Endothelial cell of umbilical vein (primary cell): ENCODE results near the gene DCP2. TPM values are rescaled to one million over a fixed set of nuclear protein-coding genes. Genes with fewer than 3 reads are reported as not detected.

Experiments used
- BruUV-seq: library from RNA; stranded (reverse); fragments of 400-500 nt; replicated peaks from 2 replicates; lab custom pipeline; 2021; lab: Mats Ljungman, UMichigan
- CTCF ChIA-PET: fragments of 300-600, 350-600 bp; sonication (Branson Sonifier 250); formaldehyde crosslinking; loops from one replicate; lab custom pipeline; 2021; ENCODE audit warnings: antibody characterized with exemption, inconsistent platforms; lab: Charles Lee
- POLR2A ChIA-PET: fragments of 300-600, 350-600 bp; sonication (Branson Sonifier 250); formaldehyde crosslinking; loops from one replicate; lab custom pipeline; 2021; ENCODE audit warnings: antibody characterized with exemption, inconsistent platforms; lab: Charles Lee
- DNase-seq: peaks from one replicate; pipeline ENCODE4 v3.0.0-alpha.2; 2011; ENCODE audit warnings: low read depth, low spot score
- FAIRE-seq: peaks from 2 replicates; lab custom pipeline; 2011; peaks lifted over from hg19 to GRCh38; lab: Jason Lieb, UNC
- H2AFZ ChIP-seq: 2 replicates; pipeline ENCODE4 v1.6.0; 2012; ENCODE audit warnings: low read depth, low read length, control low read depth, inconsistent platforms
- H3K27ac ChIP-seq: 2 replicates; pipeline ENCODE4 v1.5.1; 2011; ENCODE audit warnings: low read depth, mild to moderate bottlenecking, control low read depth, low read length, moderate library complexity; ENCODE audit not compliant: insufficient read depth
- H3K27me3 ChIP-seq, 2 experiments: 2 replicates each; pipeline versions ENCODE4 v1.6.0 to v1.6.1; 2011; ENCODE audit warnings: low read length in 2 of 2, mixed read lengths in 1 of 2; ENCODE audit not compliant: control insufficient read depth in 2 of 2, insufficient read depth in 2 of 2
- H3K36me3 ChIP-seq, 2 experiments: 2 replicates in 1 of 2; 3 replicates in 1 of 2; pipeline ENCODE4 v1.5.1; 2011; ENCODE audit warnings: low read length in 2 of 2, mild to moderate bottlenecking in 1 of 2, moderate library complexity in 1 of 2; ENCODE audit not compliant: control insufficient read depth in 2 of 2, insufficient read depth in 2 of 2; ENCODE audit errors: extremely low read depth in 1 of 2
- H3K4me1 ChIP-seq: 3 replicates; pipeline ENCODE4 v1.5.1; 2011; ENCODE audit warnings: mild to moderate bottlenecking, low read length; ENCODE audit not compliant: control insufficient read depth, insufficient read depth; ENCODE audit errors: extremely low read depth
- H3K4me2 ChIP-seq: 2 replicates; pipeline ENCODE4 v1.6.1; 2011; ENCODE audit warnings: low read length, control low read depth, mixed read lengths; ENCODE audit not compliant: insufficient read depth
- H3K4me3 ChIP-seq, 3 experiments: fragments of 200-600 bp in 1 of 3; sonication (generic), shearing (Covaris generic) in 1 of 3; replicated peaks in 1 of 3; 2 replicates each; pipeline ENCODE4 v1.5.1; 2011 to 2016; ENCODE audit warnings: control low read depth in 3 of 3, low read length in 3 of 3, mild to moderate bottlenecking in 2 of 3, inconsistent platforms in 1 of 3, low read depth in 1 of 3, moderate library complexity in 1 of 3; ENCODE audit not compliant: insufficient read depth in 1 of 3
- H3K79me2 ChIP-seq: 2 replicates; pipeline ENCODE4 v1.6.0; 2012; ENCODE audit warnings: low read length, inconsistent platforms; ENCODE audit not compliant: control insufficient read depth, insufficient read depth
- H3K9ac ChIP-seq: replicated peaks from 2 replicates; pipeline ENCODE3; 2011; ENCODE audit warnings: low read length, control low read depth; ENCODE audit not compliant: insufficient read depth; ENCODE audit errors: extremely low read depth
- H3K9me1 ChIP-seq: replicated peaks from 3 replicates; pipeline ENCODE4 v1.6.0; 2011; ENCODE audit warnings: mild to moderate bottlenecking, low read length; ENCODE audit not compliant: control insufficient read depth, insufficient read depth; ENCODE audit errors: extremely low read depth
- H3K9me3 ChIP-seq: replicated peaks from 2 replicates; pipeline ENCODE4 v1.5.1; 2012; ENCODE audit warnings: low read length, inconsistent platforms; ENCODE audit not compliant: control insufficient read depth, insufficient read depth
- H4K20me1 ChIP-seq: replicated peaks from 2 replicates; pipeline ENCODE3; 2011; ENCODE audit warnings: mild to moderate bottlenecking, low read length; ENCODE audit not compliant: control insufficient read depth, insufficient read depth; ENCODE audit errors: extremely low read depth
- CTCF ChIP-seq, 2 donors: IDR thresholded peaks; 1 replicate in 1 of 2; 2 replicates in 1 of 2; pipeline ENCODE4 v1.5.1; 2011; ENCODE audit warnings: low read length in 2 of 2, mild to moderate bottlenecking in 2 of 2, moderate library complexity in 2 of 2, control low read depth in 1 of 2, inconsistent platforms in 1 of 2, low read depth in 1 of 2; ENCODE audit not compliant: insufficient read depth in 1 of 2; ENCODE audit errors: extremely low read depth in 1 of 2
- EZH2 ChIP-seq: IDR thresholded peaks from 2 replicates; pipeline ENCODE4 v1.6.1; 2012; ENCODE audit warnings: borderline replicate concordance, low read depth, mild to moderate bottlenecking, moderate library complexity, low read length, inconsistent platforms; ENCODE audit not compliant: severe bottlenecking
- FOS ChIP-seq: IDR thresholded peaks from 2 replicates; pipeline ENCODE4 v1.6.1; 2011; ENCODE audit warnings: mild to moderate bottlenecking, low read length, moderate library complexity, borderline replicate concordance; ENCODE audit not compliant: insufficient read depth
- GATA2 ChIP-seq: IDR thresholded peaks from 2 replicates; pipeline ENCODE4 v1.7.0; 2011; ENCODE audit warnings: low read depth, mild to moderate bottlenecking, moderate library complexity, mixed read lengths, low read length; ENCODE audit not compliant: insufficient read length, insufficient read depth
- JUN ChIP-seq: IDR thresholded peaks from 2 replicates; pipeline ENCODE4 v1.6.1; 2011; ENCODE audit warnings: borderline replicate concordance, low read depth; ENCODE audit not compliant: insufficient read length, insufficient read depth
- MYC ChIP-seq: IDR thresholded peaks from one replicate; pipeline ENCODE4 v1.6.1; 2011; ENCODE audit warnings: mild to moderate bottlenecking, low read depth, low read length
- POLR2A ChIP-seq: IDR thresholded peaks from 2 replicates; pipeline ENCODE4 v1.6.1; 2012; ENCODE audit warnings: low read depth, mild to moderate bottlenecking, control low read depth, low read length
- POLR2AphosphoS5 ChIP-seq: IDR thresholded peaks from 2 replicates; pipeline ENCODE4 v1.6.1; 2012; ENCODE audit warnings: low read depth, mild to moderate bottlenecking, control low read depth, low read length, moderate library complexity; ENCODE audit not compliant: insufficient read depth
- dilution Hi-C: fragments of 300-500 bp; cut with MboI; formaldehyde crosslinking; loops from one replicate; pipeline ENCODE4 v1.15.0; 2019; ENCODE audit warnings: low sequenced_read_pairs; ENCODE audit not compliant: extremely low pct_ligation_motif_present
- intact Hi-C: fragments of 100-400 bp; cut with micrococcal nuclease; formaldehyde crosslinking; loops from one replicate; pipeline ENCODE4 v1.10.0; 2022
- polyA plus RNA-seq, 4 experiments: library from polyadenylated mRNA; depleted of rRNA in 3 of 4; stranded (reverse) in 3 of 4; unstranded in 1 of 4; fragments of >200 nt; gene quantifications; 2 replicates each; pipeline versions ENCODE4 v1.2.1 to v1.2.3, GENCODE V29; 2011 to 2012; ENCODE audit warnings: missing spikeins in 1 of 4
- total RNA-seq: library from RNA; stranded (reverse); gene quantifications from 2 replicates; pipeline ENCODE4 v1.2.3, GENCODE V29; 2021
- TF ChIP-seq, protein P1 (sequence below): IDR thresholded peaks from 2 replicates; pipeline ENCODE4 v1.6.1; 2011; ENCODE audit not compliant: insufficient read depth, insufficient read length

DCP2 gene
- total and polyA plus RNA-seq, 2 donors (not counting 3 experiments of a cell fraction or from before 2014, with no cell fraction given): 11.3 to 60.0 TPM

GRCh38 chr5:113056988-113057387 lies 80.4 kb downstream of the DCP2 start:
- Histone ChIP-seq H3K9me3 (no peaks in the 10 kb centered on the region), H3K9ac (no peak overlapping the region), H3K4me3 (no peak overlapping the region), H3K79me2 (no peaks in the 10 kb centered on the region), H3K4me2 (no peak overlapping the region), H3K27me3 (no peaks in the 10 kb centered on the region), H3K4me1 (peaks cover 22% of the 10 kb centered on the region), H2AFZ (no peak overlapping the region), H3K27ac (no peak overlapping the region), H3K9me1 (no peaks in the 10 kb centered on the region), H3K36me3 (peaks cover 0 to 2% of the 10 kb centered on the region in 2 experiments), H4K20me1 (no peaks in the 10 kb centered on the region)
- TF ChIP-seq GATA2 (no peak), MYC (no peak), JUN (no peak), POLR2A (no peak), CTCF (IDR thresholded peaks at IDR 0.05; ENCODE audit: extremely low read depth in 1 of 2, insufficient read depth in 1 of 2, low read depth in 1 of 2, low read length in 2 of 2) (no peak), EZH2 (no peak), FOS (no peak), POLR2AphosphoS5 (no peak)
- TF ChIP-seq, protein P1, sequence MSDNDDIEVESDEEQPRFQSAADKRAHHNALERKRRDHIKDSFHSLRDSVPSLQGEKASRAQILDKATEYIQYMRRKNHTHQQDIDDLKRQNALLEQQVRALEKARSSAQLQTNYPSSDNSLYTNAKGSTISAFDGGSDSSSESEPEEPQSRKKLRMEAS: no peak
- ChIA-PET CTCF (interaction anchor here (0.6 kb wide), 1 partner anchor 279 kb away, joined by 3 read pairs; no protein-coding TSS in a partner anchor), POLR2A (no interaction called here)
- FAIRE-seq (no peak), DNase-seq (no peak)
- intact Hi-C loops: no loop called here
- dilution Hi-C loops: no loop called here
- BruUV-seq: no TSS peak
